Activated naive CD8-positive, alpha-beta T cell treated with anti-CD3 and anti-CD28 coated beads, Interleukin-2, amount 10 ng/mL, durations not matched to agents 7 days and 5 days (primary cell): Measurements from ENCODE around the gene PIP5KL1. TPM values are rescaled to one million over a fixed set of nuclear protein-coding genes. Genes with fewer than 3 reads are reported as not detected.

Experiments used
- ATAC-seq: fragments of 150-1000 bp; cut with Tn5 transposase; one replicate; pipeline ENCODE4 v1.10.0; 2021; ENCODE audit warnings: low read depth, moderate library complexity
- POLR2A ChIA-PET: fragments of 350-600 bp; sonication (Branson Sonifier 250); formaldehyde crosslinking; loops from one replicate; lab custom pipeline; 2021; ENCODE audit warnings: antibody characterized with exemption; lab: Charles Lee
- DNase-seq: peaks from one replicate; pipeline ENCODE4 v3.0.0; 2021
- H3K27ac Mint-ChIP-seq: one replicate; pipeline ENCODE4 v1.8.0; 2022; ENCODE audit warnings: mild to moderate bottlenecking, mixed read lengths
- H3K27me3 Mint-ChIP-seq: one replicate; pipeline ENCODE4 v1.8.0; 2022; ENCODE audit warnings: mild to moderate bottlenecking, moderate library complexity, mixed read lengths
- H3K36me3 Mint-ChIP-seq: one replicate; pipeline ENCODE4 v1.8.0; 2021; ENCODE audit warnings: mild to moderate bottlenecking, mixed read lengths
- H3K4me1 Mint-ChIP-seq: one replicate; pipeline ENCODE4 v1.8.0; 2021; ENCODE audit warnings: mixed read lengths
- H3K4me3 Mint-ChIP-seq: one replicate; pipeline ENCODE4 v1.8.0; 2022; ENCODE audit warnings: mild to moderate bottlenecking, moderate library complexity, mixed read lengths
- H3K9me3 Mint-ChIP-seq: one replicate; pipeline ENCODE4 v1.8.0; 2021; ENCODE audit warnings: mixed read lengths
- total RNA-seq, 2 experiments: library from RNA; stranded (reverse); gene quantifications; one replicate each; pipeline ENCODE4 v1.2.3, GENCODE V29; 2021

The PIP5KL1 gene
- total RNA-seq, 2 experiments from 2014 or later: 1.5 to 1.9 TPM

- POLR2A ChIA-PET: interaction anchor here (0.7 kb wide), 3 partner anchors 37 to 104 kb away, joined by 3 to 7 read pairs (median 4); no protein-coding TSS in a partner anchor
- Mint-ChIP-seq H3K4me1 (peaks cover 9% of the 10 kb centered on the region), H3K36me3 (peaks cover 9% of the 10 kb centered on the region), H3K27ac (no peak overlapping the region), H3K9me3 (no peaks in the 10 kb centered on the region), H3K27me3 (peaks cover 2% of the 10 kb centered on the region), H3K4me3 (no peak overlapping the region)
- ATAC-seq (no peak), DNase-seq (no peak)
These were observed 50.4 kb downstream of the PIP5KL1 start for GRCh38 chr9:127880143-127880542.

GRCh38 chr9:127878652-127879390 is 51.8 kb downstream of the PIP5KL1 start:
- POLR2A ChIA-PET: interaction anchor here (1.0 kb wide), 1 partner anchor 27 kb away, joined by 3 read pairs; no protein-coding TSS in a partner anchor
- Mint-ChIP-seq H3K4me3 (no peak overlapping the region), H3K4me1 (peaks cover 6% of the 10 kb centered on the region), H3K27me3 (peaks cover 2% of the 10 kb centered on the region), H3K27ac (no peak overlapping the region), H3K9me3 (no peaks in the 10 kb centered on the region), H3K36me3 (peaks cover 5% of the 10 kb centered on the region)
- DNase-seq (no peak), ATAC-seq (no peak)

GRCh38 chr9:127878001-127878651 is 52.5 kb downstream of the PIP5KL1 start:
- ATAC-seq: no peak
- POLR2A ChIA-PET: interaction anchor here (1.0 kb wide), 1 partner anchor 28 kb away, joined by 3 read pairs; no protein-coding TSS in a partner anchor
- peaks cover 5% of the 10 kb centered on the region for H3K36me3 Mint-ChIP-seq

GRCh38 chr9:127877566-127877998 is 53.0 kb downstream of the PIP5KL1 start, which contains the start of gene AK1:
TSS of gene AK1 (minus strand) at chr9:127877675. CDS start at chr9:127874617, 3,058 bp downstream.
- POLR2A ChIA-PET: interaction anchor here (1.1 kb wide), 1 partner anchor 28 kb away, joined by 3 read pairs; no protein-coding TSS in a partner anchor
- peaks cover 2% of the 10 kb centered on the region for H3K27me3 Mint-ChIP-seq
- H3K4me1 Mint-ChIP-seq: peaks cover 2% of the 10 kb centered on the region
- H3K4me3 Mint-ChIP-seq: peak within 1 kb of the TSS; percentile 28
- no peaks in the 10 kb centered on the region for H3K9me3 Mint-ChIP-seq
- H3K27ac Mint-ChIP-seq: peak within 1 kb of the TSS; percentile 48
- H3K36me3 Mint-ChIP-seq: peaks cover 3% of the 10 kb centered on the region
- no peak for ATAC-seq
- no peak for DNase-seq

More at GRCh38 chr9:127878001-127878651, 52.5 kb downstream of the PIP5KL1 start:
- H3K4me1 Mint-ChIP-seq: peaks cover 6% of the 10 kb centered on the region
- H3K9me3 Mint-ChIP-seq: no peaks in the 10 kb centered on the region
- no peak overlapping the region for H3K27ac Mint-ChIP-seq
- DNase-seq: no peak
- H3K4me3 Mint-ChIP-seq: no peak overlapping the region
- H3K27me3 Mint-ChIP-seq: peaks cover 2% of the 10 kb centered on the region

GRCh38 chr9:127876764-127877562 is 53.6 kb downstream of the PIP5KL1 start:
- H3K27ac Mint-ChIP-seq: peak overlapping the region; percentile 48

GRCh38 chr9:127876026-127876763 is 54.4 kb downstream of the PIP5KL1 start:
- no peak overlapping the region for H3K4me3 Mint-ChIP-seq
- ATAC-seq (no peak), DNase-seq (no peak)
- no peak overlapping the region for H3K27ac Mint-ChIP-seq
- peaks cover 3% of the 10 kb centered on the region for H3K36me3 Mint-ChIP-seq
- POLR2A ChIA-PET: interaction anchor here (1.1 kb wide), 1 partner anchor 29 kb away, joined by 3 read pairs; no protein-coding TSS in a partner anchor
- peaks cover 2% of the 10 kb centered on the region for H3K27me3 Mint-ChIP-seq
- no peaks in the 10 kb centered on the region for H3K4me1 Mint-ChIP-seq
- no peaks in the 10 kb centered on the region for H3K9me3 Mint-ChIP-seq

More at GRCh38 chr9:127876764-127877562, 53.6 kb downstream of the PIP5KL1 start:
- Mint-ChIP-seq H3K4me1 (no peaks in the 10 kb centered on the region), H3K9me3 (no peaks in the 10 kb centered on the region), H3K4me3 (peak overlapping the region; percentile 28), H3K36me3 (peaks cover 3% of the 10 kb centered on the region), H3K27me3 (peaks cover 2% of the 10 kb centered on the region)
- POLR2A ChIA-PET: interaction anchor here (1.1 kb wide), 1 partner anchor 29 kb away, joined by 3 read pairs; no protein-coding TSS in a partner anchor
- ATAC-seq (no peak), DNase-seq (no peak)

- ATAC-seq (no peak), DNase-seq (no peak)
- H3K4me1 Mint-ChIP-seq: no peaks in the 10 kb centered on the region
- peak overlapping the region; percentile 43 for H3K27ac Mint-ChIP-seq
- H3K27me3 Mint-ChIP-seq: peaks cover 2% of the 10 kb centered on the region
- POLR2A ChIA-PET: no interaction called here
- no peak overlapping the region for H3K4me3 Mint-ChIP-seq
- H3K9me3 Mint-ChIP-seq: no peaks in the 10 kb centered on the region
- H3K36me3 Mint-ChIP-seq: peaks cover 3% of the 10 kb centered on the region
These were observed 55.1 kb downstream of the PIP5KL1 start for GRCh38 chr9:127875306-127875966.

- peaks cover 3% of the 10 kb centered on the region for H3K36me3 Mint-ChIP-seq
- H3K27ac Mint-ChIP-seq: no peak overlapping the region
- DNase-seq (no peak), ATAC-seq (no peak)
- H3K4me1 Mint-ChIP-seq: no peaks in the 10 kb centered on the region
- POLR2A ChIA-PET: no interaction called here
- H3K4me3 Mint-ChIP-seq: no peak overlapping the region
- H3K9me3 Mint-ChIP-seq: no peaks in the 10 kb centered on the region
- H3K27me3 Mint-ChIP-seq: peaks cover 2% of the 10 kb centered on the region
These were observed 56.0 kb downstream of the PIP5KL1 start for GRCh38 chr9:127874301-127875221.

GRCh38 chr9:127873886-127874285 is 56.7 kb downstream of the PIP5KL1 start:
- peaks cover 2% of the 10 kb centered on the region for H3K27me3 Mint-ChIP-seq
- no peak overlapping the region for H3K4me3 Mint-ChIP-seq
- DNase-seq (no peak), ATAC-seq (no peak)
- H3K9me3 Mint-ChIP-seq: no peaks in the 10 kb centered on the region
- no peaks in the 10 kb centered on the region for H3K4me1 Mint-ChIP-seq
- POLR2A ChIA-PET: no interaction called here
- peaks cover 3% of the 10 kb centered on the region for H3K36me3 Mint-ChIP-seq
- no peak overlapping the region for H3K27ac Mint-ChIP-seq

- Mint-ChIP-seq H3K27ac (no peak overlapping the region), H3K9me3 (no peaks in the 10 kb centered on the region), H3K36me3 (peaks cover 1% of the 10 kb centered on the region), H3K27me3 (peaks cover 2% of the 10 kb centered on the region), H3K4me3 (no peak overlapping the region), H3K4me1 (no peaks in the 10 kb centered on the region)
- DNase-seq (no peak), ATAC-seq (no peak)
- POLR2A ChIA-PET: no interaction called here
These were observed 57.3 kb downstream of the PIP5KL1 start for GRCh38 chr9:127873223-127873691.
